ENCODE data around the gene PI16. TPM values are rescaled to one million over a fixed set of nuclear protein-coding genes. Genes with fewer than 3 reads are reported as not detected.

Gene PI16
- total RNA-seq, 1 experiment from 2014 or later: not detected

- Histone ChIP-seq H3K27ac (ENCODE audit: low read length) (no peak overlapping the region), H3K4me1 (ENCODE audit: control insufficient read depth, insufficient read depth, low read length) (no peaks in the 10 kb centered on the region), H3K27me3 (ENCODE audit: control insufficient read depth, insufficient read depth, low read length) (no peaks in the 10 kb centered on the region), H3K36me3 (ENCODE audit: control insufficient read depth, insufficient read depth, low read length) (no peaks in the 10 kb centered on the region), H3K9me3 (ENCODE audit: control insufficient read depth, insufficient read depth, low read depth, low read length) (no peaks in the 10 kb centered on the region), H3K4me3 (ENCODE audit: low read depth in 2 of 2, low read length in 2 of 2) (no peak overlapping the region)
- DNase-seq (ENCODE audit: low read depth, low spot score) (no peak), ATAC-seq (0 out of 2 replicates have a peak, but pooled peaks have one; percentile 15)
- ChIA-PET CTCF (interaction anchor here (1.1 to 1.9 kb wide), 3 partner anchors 12 to 204 kb away, joined by 5 to 11 read pairs (median 7); no protein-coding TSS in a partner anchor), POLR2A (interaction anchor here (0.5 kb wide), 1 partner anchor 103 kb away, joined by 3 read pairs; no protein-coding TSS in a partner anchor)
- no peak for TF ChIP-seq TCF7L2 (IDR thresholded peaks at IDR 0.05; ENCODE audit: low read depth, low read length)
- no peak for TF ChIP-seq REST (IDR thresholded peaks at IDR 0.05; ENCODE audit: insufficient read depth in 1 of 2, low read depth in 2 of 2, low read length in 1 of 2)
- TF ChIP-seq CTCF (IDR thresholded peaks at IDR 0.05): no peak
- no peak for TF ChIP-seq POLR2AphosphoS5 (IDR thresholded peaks at IDR 0.05; ENCODE audit: low read depth, low read length)
- no peak for TF ChIP-seq SIN3A (IDR thresholded peaks at IDR 0.05; ENCODE audit: borderline replicate concordance, insufficient read depth, low read depth, low read length)
- BruUV-seq (replicated peaks): no TSS peak
- in situ Hi-C loops (cut with HindIII; ENCODE audit: low pct_unique_long_range_greater_than_20kb, low sequenced_read_pairs): no loop called here
- intact Hi-C loops (cut with micrococcal nuclease; ENCODE audit: unreplicated experiment): no loop called here
Measured at GRCh38 chr6:37005827-37006567, 51.5 kb downstream of the PI16 start.

- DNase-seq (ENCODE audit: low read depth, low spot score) (no peak), ATAC-seq (no peak)
- BruUV-seq (replicated peaks): no TSS peak
- Histone ChIP-seq H3K4me3 (ENCODE audit: low read depth in 2 of 2, low read length in 2 of 2) (no peak overlapping the region), H3K27ac (ENCODE audit: low read length) (no peak overlapping the region), H3K4me1 (ENCODE audit: control insufficient read depth, insufficient read depth, low read length) (no peaks in the 10 kb centered on the region), H3K27me3 (ENCODE audit: control insufficient read depth, insufficient read depth, low read length) (no peaks in the 10 kb centered on the region), H3K9me3 (ENCODE audit: control insufficient read depth, insufficient read depth, low read depth, low read length) (no peaks in the 10 kb centered on the region), H3K36me3 (ENCODE audit: control insufficient read depth, insufficient read depth, low read length) (no peaks in the 10 kb centered on the region)
- TF ChIP-seq TCF7L2 (IDR thresholded peaks at IDR 0.05; ENCODE audit: low read depth, low read length): no peak
- no peak for TF ChIP-seq REST (IDR thresholded peaks at IDR 0.05; ENCODE audit: insufficient read depth in 1 of 2, low read depth in 2 of 2, low read length in 1 of 2)
- TF ChIP-seq POLR2AphosphoS5 (IDR thresholded peaks at IDR 0.05; ENCODE audit: low read depth, low read length): no peak
- TF ChIP-seq CTCF (IDR thresholded peaks at IDR 0.05): no peak
- TF ChIP-seq SIN3A (IDR thresholded peaks at IDR 0.05; ENCODE audit: borderline replicate concordance, insufficient read depth, low read depth, low read length): no peak
- intact Hi-C loops (cut with micrococcal nuclease; ENCODE audit: unreplicated experiment) (no loop called here), in situ Hi-C loops (cut with HindIII; ENCODE audit: low pct_unique_long_range_greater_than_20kb, low sequenced_read_pairs) (no loop called here)
- CTCF ChIA-PET: interaction anchor here (1.1 to 1.9 kb wide), 3 partner anchors 11 to 204 kb away, joined by 5 to 11 read pairs (median 7); no protein-coding TSS in a partner anchor
- POLR2A ChIA-PET: interaction anchor here (0.7 kb wide), 1 partner anchor 51 kb away, joined by 11 read pairs; no protein-coding TSS in a partner anchor
Measured at GRCh38 chr6:37006793-37007339, 52.3 kb downstream of the PI16 start.

All from Panc1 (cell line).